Raji (cell line): ENCODE data around the gene RASL10B.

Experiments
- POLR2A ChIP-seq: IDR thresholded peaks from 2 replicates; pipeline ENCODE4 v1.6.1; 2011; ENCODE audit warnings: low read depth, low read length, control low read depth; ENCODE audit not compliant: insufficient read depth

The RASL10B gene

DNA sequence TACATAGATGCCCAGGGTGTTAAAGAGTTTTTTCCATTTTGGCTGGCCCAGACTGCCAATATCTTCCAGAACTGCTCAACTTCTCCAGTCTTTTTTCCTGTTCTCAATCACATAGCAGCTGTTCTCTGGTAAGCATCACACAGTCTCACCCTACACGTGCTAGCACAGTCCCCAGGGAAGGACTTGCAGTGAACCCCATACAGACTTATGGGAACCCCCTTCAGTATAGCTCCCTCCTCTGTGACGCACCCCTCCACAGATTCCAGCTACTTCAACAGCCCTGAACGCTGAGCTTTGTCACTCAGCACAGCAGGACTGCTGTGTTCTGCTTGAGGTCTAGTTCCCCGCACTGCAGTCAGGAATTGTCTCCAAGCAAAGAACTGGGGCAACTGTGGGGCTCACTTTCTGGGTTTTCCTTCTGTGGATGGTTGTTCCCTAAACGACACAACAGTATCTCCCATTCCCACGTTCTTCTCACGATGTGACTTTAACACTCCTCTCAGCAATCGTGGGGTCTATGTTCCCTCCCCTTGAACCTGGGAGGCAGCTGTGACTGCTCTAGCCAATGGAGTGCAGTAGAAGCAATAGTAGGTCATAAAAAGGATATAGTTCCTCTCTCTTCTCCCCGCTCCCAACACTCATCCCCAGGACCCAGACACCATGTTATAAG is 60.4 kb downstream of the RASL10B start:
- no peak for TF ChIP-seq POLR2A
